ENCODE data around the gene TCF7L2.

TCF7L2 gene

GRCh38 chr10:112954974-112955581 lies 5.0 kb downstream of the TCF7L2 start:
- peak overlapping the region; percentile 60; the same call in 1 of the 2 replicates for H3K27ac ChIP-seq
- TF ChIP-seq ZFX (IDR thresholded peaks at IDR 0.05): no peak
- no peak for TF ChIP-seq CTCF (conservative IDR thresholded peaks at IDR 0.05)

DNA sequence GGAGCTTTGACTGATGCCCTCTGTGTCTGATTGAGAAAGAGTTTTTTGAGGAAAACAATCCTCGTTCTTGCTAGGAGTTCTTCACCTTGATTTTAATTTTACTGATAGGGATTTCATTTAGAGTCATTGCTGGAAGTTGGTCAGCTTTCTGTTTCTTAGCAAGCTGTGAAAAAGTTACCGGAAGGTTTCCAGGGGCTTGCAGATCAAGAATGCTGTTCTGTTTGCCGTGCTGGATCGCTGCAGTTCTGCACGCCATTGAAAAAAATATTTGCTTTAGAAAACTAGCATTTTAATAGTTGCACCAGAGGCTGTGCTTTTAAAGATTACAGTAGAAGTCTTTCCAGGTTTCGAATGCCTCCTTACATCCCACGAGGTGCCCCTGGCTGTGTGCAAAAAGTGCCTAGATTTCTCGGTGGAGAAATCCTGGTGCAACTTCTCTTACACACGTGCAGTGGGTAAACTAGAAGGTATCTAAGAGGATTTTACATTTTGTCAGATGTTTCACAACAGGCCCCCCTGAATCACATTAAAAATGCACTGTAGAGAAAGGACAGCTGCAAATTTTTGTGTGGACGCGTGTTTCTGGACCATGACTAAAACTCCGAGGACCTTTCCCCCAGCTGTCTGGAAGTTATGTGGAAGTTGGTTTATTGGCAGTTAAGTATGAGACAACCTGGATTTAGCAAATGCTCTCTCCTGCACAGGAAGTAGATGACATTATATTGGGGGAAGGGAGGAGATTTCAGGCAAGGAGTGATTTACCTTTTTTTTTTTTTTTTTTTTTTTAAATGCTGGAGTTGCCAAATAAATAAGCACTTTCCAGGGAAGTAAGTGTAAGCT lies 5.8 kb downstream of the TCF7L2 start:
- H3K27ac ChIP-seq: peak overlapping the region; percentile 60; the same call in 1 of the 2 replicates
- TF ChIP-seq ZFX (IDR thresholded peaks at IDR 0.05) (no peak), CTCF (conservative IDR thresholded peaks at IDR 0.05) (0 out of 2 replicates have a peak, but pooled peaks have one; percentile 4)

DNA sequence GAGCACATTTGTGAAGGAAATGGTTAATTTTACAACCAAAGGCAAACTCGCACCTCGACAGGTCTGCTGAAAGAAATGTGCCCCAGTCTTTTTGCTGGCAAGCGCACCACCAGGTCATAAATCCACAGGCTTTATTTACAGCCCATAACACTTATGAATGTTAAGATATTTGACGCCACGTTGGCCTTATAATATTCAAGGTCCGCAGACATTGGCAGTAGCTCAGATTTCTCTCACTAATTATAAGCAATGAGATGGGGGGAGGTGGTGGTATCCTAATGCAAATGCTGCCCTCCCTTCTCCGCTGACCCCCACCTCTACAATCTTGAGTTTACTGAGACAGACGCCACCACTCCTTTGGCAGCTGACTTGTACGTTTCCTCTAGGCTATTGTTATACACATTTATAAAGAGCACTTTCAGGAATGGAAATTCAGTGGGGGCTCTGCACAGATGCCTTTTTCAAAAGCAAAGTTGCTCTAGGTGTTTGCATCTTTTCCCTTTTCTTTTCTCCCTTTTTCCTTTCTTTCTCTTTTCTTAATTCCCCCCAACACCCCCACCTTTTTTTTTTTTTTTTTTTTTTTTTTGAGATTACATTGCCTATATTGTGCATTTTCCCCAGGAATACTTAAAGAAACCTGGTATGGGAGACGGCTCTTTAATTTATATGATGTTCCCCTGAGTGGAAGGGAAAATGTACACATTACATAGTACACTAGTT lies 6.7 kb downstream of the TCF7L2 start:
- no peak for TF ChIP-seq ZFX (IDR thresholded peaks at IDR 0.05)
- no peak for TF ChIP-seq CTCF (conservative IDR thresholded peaks at IDR 0.05)
- peak overlapping the region; percentile 23; the same call in 1 of the 2 replicates for H3K27ac ChIP-seq

- no peak overlapping the region for H3K27ac ChIP-seq
These were observed 7.6 kb downstream of the TCF7L2 start for GRCh38 chr10:112957640-112958092.

DNA sequence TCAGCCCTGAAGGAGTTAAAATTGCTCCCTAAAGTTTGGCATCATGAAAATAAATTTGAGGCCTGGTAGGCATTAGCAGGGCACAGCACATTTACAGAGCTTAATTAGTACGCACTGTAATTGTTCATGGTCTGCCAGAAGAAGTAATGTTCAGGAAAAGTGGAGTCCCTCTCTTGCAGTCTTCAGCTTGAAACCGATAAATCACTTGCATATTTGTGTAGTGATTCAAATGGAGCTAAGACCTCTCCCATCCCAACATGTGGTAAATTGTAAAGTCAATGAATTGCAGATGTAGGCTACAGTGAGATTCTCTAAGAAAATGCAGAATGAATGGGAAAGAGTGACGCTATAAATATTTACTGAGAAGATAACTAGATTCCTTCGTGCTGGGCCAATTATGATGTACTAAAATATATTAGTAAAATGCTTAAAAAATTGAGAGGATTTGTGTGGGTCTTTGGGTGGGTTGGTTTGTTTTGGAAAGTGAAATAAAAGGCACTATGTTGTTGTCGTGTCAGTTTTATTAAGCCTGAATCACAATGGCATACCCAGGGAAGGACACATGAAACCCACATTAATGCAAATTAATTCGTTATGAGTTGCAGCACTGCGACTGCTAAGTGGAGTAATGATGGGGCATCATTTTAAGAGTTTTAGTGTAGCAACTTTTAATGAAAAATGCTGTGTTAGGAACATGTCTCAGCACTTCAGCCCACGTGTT lies 8.4 kb downstream of the TCF7L2 start:
- H3K27ac ChIP-seq: no peak overlapping the region
- no peak for TF ChIP-seq ZFX (IDR thresholded peaks at IDR 0.05)
- TF ChIP-seq CTCF (conservative IDR thresholded peaks at IDR 0.05): no peak

More at GRCh38 chr10:112957640-112958092, 7.6 kb downstream of the TCF7L2 start:
- TF ChIP-seq CTCF (conservative IDR thresholded peaks at IDR 0.05): no peak
- no peak for TF ChIP-seq ZFX (IDR thresholded peaks at IDR 0.05)

DNA sequence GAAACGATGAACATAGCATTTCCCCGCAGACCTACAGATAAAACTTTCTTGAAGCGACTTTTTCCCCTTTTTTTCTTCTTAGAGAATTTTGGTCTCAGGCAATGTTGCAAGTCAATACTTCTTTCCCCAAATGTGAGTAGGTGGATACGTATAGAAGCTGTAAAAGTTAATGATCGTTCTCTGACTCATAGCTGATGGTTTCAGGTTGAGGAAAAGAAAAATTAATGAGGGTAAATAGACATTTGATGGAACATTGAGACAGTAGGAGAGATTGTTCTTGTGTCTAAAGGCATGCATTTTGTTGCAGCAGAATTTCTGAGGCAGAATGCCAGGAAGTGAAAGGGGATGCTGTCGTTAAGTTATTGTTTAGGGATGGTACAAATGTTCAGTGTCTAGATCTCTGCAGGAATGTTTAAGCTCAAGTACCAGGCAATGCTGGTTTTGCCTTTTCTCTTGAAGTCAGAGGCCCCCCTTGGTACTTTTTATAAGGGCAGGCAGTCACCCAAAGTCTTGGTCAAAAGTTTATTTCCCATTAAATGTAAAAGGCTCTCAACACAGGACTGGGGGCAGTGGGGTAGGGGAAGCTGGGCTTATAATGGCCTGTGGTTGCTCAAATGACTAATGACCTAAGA lies 9.3 kb downstream of the TCF7L2 start:
- no peak overlapping the region for H3K27ac ChIP-seq
- TF ChIP-seq ZFX (IDR thresholded peaks at IDR 0.05): no peak

DNA sequence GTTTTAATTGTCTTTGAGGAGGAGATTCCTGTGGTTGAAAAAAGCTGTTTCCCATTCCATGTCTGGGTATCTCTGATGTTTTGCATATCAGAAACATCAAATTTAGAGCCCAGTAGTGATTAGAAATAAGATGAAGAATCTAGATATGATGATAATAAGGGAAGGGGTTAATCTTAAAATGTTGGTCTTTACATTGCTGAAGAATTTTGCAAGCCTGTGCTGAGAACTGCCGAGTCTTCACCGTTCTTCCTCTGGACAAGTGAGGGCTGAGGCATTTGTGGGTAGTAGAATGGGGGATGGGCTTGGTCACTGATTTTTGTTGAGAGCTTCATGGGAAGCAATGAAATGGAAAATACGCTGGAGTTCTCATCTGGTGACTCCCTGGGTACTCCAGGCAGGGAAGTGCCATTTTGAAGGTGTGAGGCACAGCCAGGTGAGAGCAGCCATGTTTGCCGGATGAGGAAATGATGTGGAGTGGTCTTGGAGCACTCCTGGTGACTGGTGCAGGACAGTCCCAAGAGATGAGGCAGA lies 10.2 kb downstream of the TCF7L2 start:
- TF ChIP-seq ZFX (IDR thresholded peaks at IDR 0.05): no peak
- no peak for TF ChIP-seq CTCF (conservative IDR thresholded peaks at IDR 0.05)
- no peak overlapping the region for H3K27ac ChIP-seq
